GM18502 (cell line): Measurements from ENCODE around the gene FAM83G.

Experiments
- ATAC-seq: cut with Tn5 transposase; IDR thresholded peaks from one replicate; pipeline ENCODE4 v1.9.1; 2021; ENCODE audit warnings: mild to moderate bottlenecking; ENCODE audit not compliant: unreplicated experiment, poor library complexity

FAM83G gene

GRCh38 chr17:18975597-18975996, 29.0 kb downstream of the FAM83G start:
- no peak for ATAC-seq

GRCh38 chr17:18974407-18975149, 30.0 kb downstream of the FAM83G start:
- no peak for ATAC-seq

DNA sequence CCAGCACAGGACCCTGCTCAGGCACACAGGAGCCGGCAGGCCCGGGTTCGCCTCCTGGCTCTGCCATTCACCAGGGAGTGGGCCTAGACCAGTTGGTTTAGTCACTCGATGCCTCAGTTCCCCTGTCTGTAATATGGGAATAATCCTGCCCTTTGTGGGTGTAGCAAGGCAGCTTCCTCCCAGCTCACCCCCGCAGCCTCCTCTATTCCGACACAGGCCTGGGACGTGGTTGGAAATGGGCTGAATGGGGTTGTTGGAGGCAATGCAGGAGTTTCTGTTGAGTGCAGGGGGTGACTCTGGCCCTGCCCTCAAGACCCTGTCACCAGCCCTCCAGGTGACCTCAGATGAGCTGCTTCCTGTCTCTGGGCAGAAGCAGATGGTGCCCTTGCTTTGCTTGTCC, 32.8 kb downstream of the FAM83G start:
- no peak for ATAC-seq

GRCh38 chr17:18970582-18971480, 33.7 kb downstream of the FAM83G start:
- no peak for ATAC-seq

GRCh38 chr17:18968945-18969887, 35.3 kb downstream of the FAM83G start:
- no peak for ATAC-seq

DNA sequence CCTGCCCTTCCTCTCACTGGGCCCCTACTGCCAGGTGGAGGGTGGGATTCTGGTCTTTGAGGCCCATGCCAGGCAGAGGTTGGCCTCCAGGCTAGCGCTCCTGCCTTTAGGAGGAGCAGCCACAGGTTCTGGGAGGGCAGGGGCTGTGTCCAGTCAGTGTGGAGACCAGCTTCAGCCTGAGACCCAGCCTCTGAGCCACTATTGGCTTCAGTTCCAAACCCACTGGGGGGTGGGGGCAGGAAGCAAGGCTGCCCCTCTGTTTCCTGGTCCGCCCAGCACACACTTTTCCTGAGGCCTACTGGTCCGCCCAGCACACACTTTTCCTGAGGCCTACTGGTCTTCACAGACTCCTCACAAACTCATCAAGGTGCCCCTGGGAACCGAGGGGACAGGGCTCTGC, 36.2 kb downstream of the FAM83G start:
- ATAC-seq: no peak

DNA sequence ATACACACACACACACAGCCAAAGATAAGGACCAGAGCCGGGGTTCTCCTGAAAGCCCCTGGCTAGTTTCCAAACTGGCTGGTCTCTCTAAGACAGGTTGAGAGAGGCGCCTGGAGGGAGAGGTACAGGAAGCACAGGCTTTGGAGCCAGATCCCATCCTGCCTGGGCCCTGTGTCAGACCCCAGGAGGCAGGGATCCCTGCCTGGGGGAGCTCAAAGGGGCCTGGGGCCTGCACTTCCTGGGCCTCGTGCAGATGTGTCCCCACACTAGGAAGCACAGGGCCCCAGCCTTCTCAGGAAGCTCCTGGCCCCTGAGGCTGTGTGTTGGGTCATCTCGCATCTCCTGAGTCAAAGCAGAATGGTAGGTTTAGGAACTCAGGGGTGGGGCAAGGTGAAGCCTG, 36.6 kb downstream of the FAM83G start:
- ATAC-seq: no peak

GRCh38 chr17:18966831-18967624, 37.5 kb downstream of the FAM83G start:
- no peak for ATAC-seq

DNA sequence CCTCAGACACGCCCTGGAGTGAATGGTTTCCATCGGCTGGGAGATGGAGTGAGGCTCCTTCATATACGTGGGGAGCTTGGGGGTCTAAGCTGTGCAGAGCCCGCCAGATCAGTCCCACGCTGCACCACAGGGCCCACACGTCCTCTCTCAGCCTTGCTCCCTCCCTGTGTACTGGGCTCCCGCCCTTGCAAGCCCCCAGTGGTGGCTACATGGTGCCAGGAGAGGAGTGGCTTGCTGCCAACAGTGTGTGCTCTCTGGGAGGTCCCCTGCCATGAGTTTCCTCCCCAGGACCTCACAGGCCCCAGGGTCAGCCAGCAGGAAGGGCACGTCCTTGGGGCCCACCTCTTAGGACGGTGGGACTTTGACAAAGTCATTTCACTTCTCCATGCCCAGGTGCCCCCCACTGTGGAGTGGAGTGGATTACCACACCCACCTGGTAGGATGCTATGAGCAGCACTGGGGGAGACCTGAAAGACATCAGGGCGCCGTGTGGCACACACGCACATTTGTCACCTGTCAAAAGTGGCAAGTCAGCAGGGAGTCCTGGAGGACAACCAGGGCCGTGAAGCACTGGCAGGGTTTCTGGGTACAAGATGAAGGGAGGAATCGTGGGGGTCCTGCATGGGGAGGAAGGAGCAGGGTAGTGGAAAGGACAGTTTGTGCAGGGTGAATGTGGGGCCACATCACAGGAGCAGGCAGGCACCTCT, 38.9 kb downstream of the FAM83G start:
- ATAC-seq: no peak

DNA sequence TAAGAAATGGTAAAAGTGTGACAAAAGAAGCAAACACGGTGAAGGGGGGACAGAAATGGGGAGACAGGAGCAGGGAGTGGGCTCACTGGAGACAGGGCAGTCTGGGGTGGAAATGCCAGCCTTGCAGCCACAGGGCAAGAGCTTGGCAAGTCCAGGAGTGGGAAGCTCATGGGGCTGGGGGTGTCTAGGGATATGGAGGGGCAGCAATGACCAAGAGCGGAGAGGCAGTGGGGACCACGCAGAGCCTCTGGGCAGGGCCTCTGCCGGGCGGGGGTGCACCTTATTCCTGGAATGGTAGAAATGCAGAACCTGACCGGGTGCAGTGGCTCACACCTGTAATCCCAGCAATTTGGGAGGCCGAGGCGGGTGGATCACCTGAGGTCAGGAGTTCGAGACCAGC, 40.0 kb downstream of the FAM83G start:
- ATAC-seq: no peak

DNA sequence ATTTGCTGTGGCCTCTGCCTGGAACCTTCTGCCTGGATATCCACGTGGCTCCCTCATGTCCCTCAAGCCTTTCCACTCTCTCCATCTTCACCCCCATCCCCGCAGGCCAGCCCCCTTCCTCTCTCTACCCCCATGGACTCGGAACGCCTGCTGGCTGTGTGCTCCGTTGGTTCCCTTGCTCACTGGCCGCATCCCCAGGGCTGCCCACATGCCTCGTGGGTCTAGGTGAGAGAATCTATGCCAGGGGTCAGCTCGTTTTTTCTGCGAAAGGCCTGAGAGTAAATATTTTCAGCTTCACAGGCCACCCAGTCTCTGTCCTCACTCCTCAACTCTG, 40.6 kb downstream of the FAM83G start:
- no peak for ATAC-seq

DNA sequence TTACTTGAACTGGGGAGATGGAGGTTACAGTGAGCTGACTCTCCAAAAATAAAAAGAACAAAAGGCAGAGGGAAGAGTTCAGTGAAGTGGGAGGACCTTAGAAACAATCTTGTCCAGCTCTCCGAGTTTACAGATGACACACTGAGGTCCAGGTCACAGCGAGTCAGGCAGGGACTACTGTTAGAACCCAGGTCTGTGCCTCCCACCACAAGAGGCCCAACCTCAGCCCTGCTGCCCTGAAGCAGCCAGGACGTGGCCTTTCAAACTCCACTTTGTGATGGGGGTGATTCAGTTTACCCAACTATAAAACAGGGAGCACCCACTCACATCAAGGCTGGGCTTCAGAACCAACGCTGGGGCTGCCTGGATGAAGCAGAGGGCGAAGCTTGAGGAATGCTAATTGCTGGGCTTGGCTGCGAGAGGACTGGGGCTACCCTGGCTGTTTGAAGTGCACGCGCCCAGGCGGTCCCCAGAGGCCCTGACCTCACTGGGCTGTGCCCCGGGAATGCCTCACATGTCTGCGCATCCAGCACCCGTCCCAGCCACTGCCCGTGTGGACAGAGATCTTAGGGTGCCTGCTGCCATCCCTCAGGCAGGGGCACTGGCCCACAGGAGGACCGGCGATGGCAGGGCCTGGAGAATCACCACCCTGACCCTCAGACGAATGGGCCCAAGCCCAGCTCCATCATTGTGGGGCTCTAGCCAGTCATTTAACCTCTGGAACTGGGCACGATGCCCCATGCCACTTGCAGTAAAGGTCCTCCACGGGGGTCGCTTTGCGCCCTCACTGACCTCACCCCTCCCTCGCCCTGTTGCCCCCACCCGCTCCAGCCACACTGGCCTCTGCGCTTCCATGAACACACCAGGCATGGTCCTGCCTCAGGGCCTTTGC, 41.2 kb downstream of the FAM83G start:
- no peak for ATAC-seq

DNA sequence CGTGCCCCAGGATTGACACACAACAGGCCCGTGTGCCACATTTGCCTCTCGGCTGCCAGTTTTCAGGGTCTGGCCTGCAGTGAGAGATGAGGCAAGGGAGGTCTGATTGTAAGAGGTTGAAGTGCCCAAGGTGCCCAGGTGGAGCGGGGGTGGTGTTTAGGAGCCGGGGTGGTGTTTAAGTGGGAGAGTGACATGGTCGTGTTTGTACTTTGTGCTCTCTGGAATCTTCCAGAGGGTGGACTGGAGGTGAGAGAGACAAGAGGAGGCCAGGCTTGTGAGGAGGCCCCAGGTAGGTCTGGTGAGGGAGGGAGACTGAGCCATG, 42.1 kb downstream of the FAM83G start:
- no peak for ATAC-seq

DNA sequence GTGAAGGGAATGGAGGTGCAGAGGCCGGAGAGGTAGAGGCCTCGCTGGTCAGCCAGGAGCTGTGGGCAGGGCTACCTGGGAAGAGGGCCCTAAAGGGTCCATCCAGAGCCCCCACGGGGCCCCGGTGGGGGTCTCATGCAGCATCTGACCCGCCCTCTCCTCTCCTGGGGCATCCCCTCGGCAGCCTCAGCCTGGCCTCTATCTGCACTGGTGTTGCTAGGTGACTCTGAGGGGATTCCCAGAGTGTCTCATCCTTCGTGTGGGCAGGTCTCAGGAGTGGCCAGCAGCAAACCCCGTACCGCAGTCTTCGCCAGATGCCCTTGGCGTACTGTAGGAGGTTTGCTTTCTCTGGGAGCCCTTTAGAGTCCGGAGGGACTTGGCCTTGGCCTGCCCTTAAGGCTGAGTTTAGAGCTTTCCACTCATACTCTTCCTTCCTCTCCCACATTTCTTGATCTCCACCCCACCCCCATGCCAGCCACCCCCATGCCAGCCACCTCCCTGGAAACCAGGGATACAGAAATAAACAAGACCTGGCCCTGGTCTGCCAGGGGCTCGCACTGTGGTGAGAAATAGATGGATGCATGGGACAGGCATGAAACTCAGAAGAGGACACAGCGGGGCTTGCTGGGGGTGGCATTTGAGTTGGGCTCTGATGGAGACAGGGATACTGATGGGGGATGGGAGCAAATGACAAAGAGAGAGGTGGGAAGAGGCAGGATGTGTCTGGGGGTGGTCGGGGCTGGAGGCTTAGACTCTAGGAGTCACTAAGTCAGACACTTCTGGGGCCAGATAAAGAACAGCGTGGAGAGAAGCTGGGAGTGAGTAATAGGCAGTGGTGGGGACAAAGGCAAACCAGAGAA, 42.7 kb downstream of the FAM83G start:
- no peak for ATAC-seq

GRCh38 chr17:18960803-18961511, 43.6 kb downstream of the FAM83G start:
- ATAC-seq: peak; percentile 63

DNA sequence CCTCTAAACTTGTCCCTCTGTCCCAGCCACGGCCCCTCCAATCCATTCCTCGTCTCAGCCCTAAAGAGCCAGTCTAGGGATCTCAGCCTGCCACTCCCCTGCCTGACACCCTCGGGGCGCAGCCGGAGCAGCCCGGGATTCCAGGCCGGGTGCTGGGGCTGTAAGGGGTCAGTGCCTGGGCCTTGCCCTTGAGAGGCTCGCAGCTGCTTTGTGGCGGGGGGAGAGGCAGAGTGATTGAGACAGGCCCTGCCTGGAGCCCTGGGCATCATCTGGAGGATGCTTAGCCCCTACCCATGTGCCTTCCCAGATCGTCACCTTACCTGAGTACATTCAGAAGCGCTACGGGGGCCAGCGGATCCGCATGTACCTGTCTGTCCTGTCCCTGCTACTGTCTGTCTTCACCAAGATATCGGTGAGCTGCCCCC, 44.3 kb downstream of the FAM83G start:
- no peak for ATAC-seq

GRCh38 chr17:18959845-18960240, 44.7 kb downstream of the FAM83G start:
- ATAC-seq: no peak
